Hippocampal formation (tissue), 2 donors: ENCODE data around the gene IL17RE.

Experiments
- DNase-seq, 2 donors: peaks; one replicate each; lab custom pipeline; 2025; lab: John Stamatoyannopoulos, UW

The IL17RE gene

GRCh38 chr3:9951962-9952805 lies 49.5 kb downstream of the IL17RE start, which contains the start of gene PRRT3:
Gene PRRT3 (minus strand): TSS chr3:9952408. CDS start chr3:9950115, 2,293 bp downstream.
- no peak for DNase-seq

GRCh38 chr3:9955067-9955502 lies 52.4 kb downstream of the IL17RE start:
- DNase-seq, result no peak

- DNase-seq, result no peak
Observed at GRCh38 chr3:9955611-9956352, 53.1 kb downstream of the IL17RE start.

- no peak for DNase-seq
Observed at GRCh38 chr3:9957214-9957613, 54.6 kb downstream of the IL17RE start.

GRCh38 chr3:9965200-9965875 lies 62.7 kb downstream of the IL17RE start:
- DNase-seq, result no peak
